Neural cell (in vitro differentiated cells): ENCODE data around the gene LIMCH1.

Source experiments
- CTCF ChIP-seq: fragments of 450-650 bp; IDR thresholded peaks from 2 replicates; pipeline ENCODE4 v1.5.1; 2014; ENCODE audit warnings: antibody characterized with exemption, mild to moderate bottlenecking, moderate library complexity; ENCODE audit not compliant: poor library complexity, severe bottlenecking
- EP300 ChIP-seq: fragments of 450-650 bp; conservative IDR thresholded peaks from 2 replicates; pipeline ENCODE4 v1.6.1; 2014; ENCODE audit warnings: antibody characterized with exemption, mild to moderate bottlenecking, moderate library complexity; ENCODE audit not compliant: poor library complexity, severe bottlenecking
- POLR2AphosphoS5 ChIP-seq: IDR thresholded peaks from 2 replicates; pipeline ENCODE4 v1.6.1; 2012
- TAF1 ChIP-seq: IDR thresholded peaks from 2 replicates; pipeline ENCODE4 v1.6.1; 2012; ENCODE audit warnings: low read depth
- TF ChIP-seq, protein P1 (sequence below): IDR thresholded peaks from 2 replicates; pipeline ENCODE4 v1.6.1; 2012; ENCODE audit warnings: borderline replicate concordance

DNA sequence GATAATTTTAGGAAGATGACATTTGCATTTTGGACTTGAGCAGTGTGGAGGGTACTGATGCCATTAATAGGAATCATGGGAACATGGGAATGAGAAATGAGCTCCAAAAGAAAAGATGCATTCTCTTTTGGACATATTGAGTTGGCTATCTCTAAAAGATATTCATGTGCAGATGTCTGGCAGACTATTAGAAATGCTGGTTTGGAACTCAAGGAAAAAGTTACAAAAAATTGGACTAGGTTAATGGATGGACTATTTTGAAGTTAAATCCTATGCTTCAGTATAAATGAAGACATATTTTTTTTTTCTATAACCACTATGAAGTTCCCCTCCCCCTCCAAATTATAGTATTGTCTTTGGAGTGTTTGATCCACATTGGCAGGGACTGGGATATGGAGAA, 3.6 kb upstream of the LIMCH1 start:
- TF ChIP-seq POLR2AphosphoS5, result no peak
- no peak for TF ChIP-seq CTCF
- TF ChIP-seq TAF1, result no peak
- TF ChIP-seq, protein P1, sequence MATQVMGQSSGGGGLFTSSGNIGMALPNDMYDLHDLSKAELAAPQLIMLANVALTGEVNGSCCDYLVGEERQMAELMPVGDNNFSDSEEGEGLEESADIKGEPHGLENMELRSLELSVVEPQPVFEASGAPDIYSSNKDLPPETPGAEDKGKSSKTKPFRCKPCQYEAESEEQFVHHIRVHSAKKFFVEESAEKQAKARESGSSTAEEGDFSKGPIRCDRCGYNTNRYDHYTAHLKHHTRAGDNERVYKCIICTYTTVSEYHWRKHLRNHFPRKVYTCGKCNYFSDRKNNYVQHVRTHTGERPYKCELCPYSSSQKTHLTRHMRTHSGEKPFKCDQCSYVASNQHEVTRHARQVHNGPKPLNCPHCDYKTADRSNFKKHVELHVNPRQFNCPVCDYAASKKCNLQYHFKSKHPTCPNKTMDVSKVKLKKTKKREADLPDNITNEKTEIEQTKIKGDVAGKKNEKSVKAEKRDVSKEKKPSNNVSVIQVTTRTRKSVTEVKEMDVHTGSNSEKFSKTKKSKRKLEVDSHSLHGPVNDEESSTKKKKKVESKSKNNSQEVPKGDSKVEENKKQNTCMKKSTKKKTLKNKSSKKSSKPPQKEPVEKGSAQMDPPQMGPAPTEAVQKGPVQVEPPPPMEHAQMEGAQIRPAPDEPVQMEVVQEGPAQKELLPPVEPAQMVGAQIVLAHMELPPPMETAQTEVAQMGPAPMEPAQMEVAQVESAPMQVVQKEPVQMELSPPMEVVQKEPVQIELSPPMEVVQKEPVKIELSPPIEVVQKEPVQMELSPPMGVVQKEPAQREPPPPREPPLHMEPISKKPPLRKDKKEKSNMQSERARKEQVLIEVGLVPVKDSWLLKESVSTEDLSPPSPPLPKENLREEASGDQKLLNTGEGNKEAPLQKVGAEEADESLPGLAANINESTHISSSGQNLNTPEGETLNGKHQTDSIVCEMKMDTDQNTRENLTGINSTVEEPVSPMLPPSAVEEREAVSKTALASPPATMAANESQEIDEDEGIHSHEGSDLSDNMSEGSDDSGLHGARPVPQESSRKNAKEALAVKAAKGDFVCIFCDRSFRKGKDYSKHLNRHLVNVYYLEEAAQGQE, result no peak
- no peak for TF ChIP-seq EP300
